Cardiac muscle cell (in vitro differentiated cells and primary cell): Measurements from ENCODE around the gene KCNA4. TPM values are rescaled to one million over a fixed set of nuclear protein-coding genes. Genes with fewer than 3 reads are reported as not detected.

Source experiments
- DNase-seq, 2 donors: peaks; one replicate each; pipeline versions ENCODE4 v3.0.0 to v3.0.0-alpha.2; 2010 to 2017; ENCODE audit warnings: low read depth in 1 of 2, low spot score in 1 of 2
- H3K27ac ChIP-seq: fragments of 200-600 bp; sonication (generic); 2 replicates; pipeline ENCODE4 v1.5.1; 2016
- H3K27me3 ChIP-seq: fragments of 200-600 bp; sonication (generic); 2 replicates; pipeline ENCODE4 v1.6.0; 2016; ENCODE audit warnings: control low read depth
- H3K36me3 ChIP-seq: fragments of 200-600 bp; sonication (generic); 2 replicates; pipeline ENCODE4 v1.5.1; 2016; ENCODE audit warnings: control low read depth
- H3K4me1 ChIP-seq: fragments of 200-600 bp; sonication (generic); 2 replicates; pipeline ENCODE4 v1.8.1; 2017; ENCODE audit warnings: low read depth, mild to moderate bottlenecking, mixed run types
- H3K4me3 ChIP-seq: fragments of 200-600 bp; sonication (generic); 2 replicates; pipeline ENCODE4 v1.5.1; 2016; ENCODE audit warnings: mild to moderate bottlenecking
- H3K9me3 ChIP-seq: fragments of 200-600 bp; sonication (generic); 2 replicates; pipeline ENCODE4 v1.5.1; 2017; ENCODE audit warnings: low read depth, mild to moderate bottlenecking, control low read depth
- polyA plus RNA-seq: library from polyadenylated mRNA; unstranded; fragments of >200 nt; fragmentation: Nextera tagmentation; extraction: Ambion mirVana; gene quantifications from 2 replicates; pipeline ENCODE4 v1.2.1, GENCODE V29; 2016
- total RNA-seq: library from RNA; depleted of rRNA; stranded (reverse); fragments of >200 nt; gene quantifications from 2 replicates; pipeline ENCODE4 v1.2.3, GENCODE V29; 2016
- TF ChIP-seq, protein P1 (sequence below): IDR thresholded peaks from 2 replicates; pipeline ENCODE4 v1.5.1; 2012; ENCODE audit warnings: low read depth, mild to moderate bottlenecking, low read length

Gene KCNA4
- total and polyA plus RNA-seq, 2 experiments from 2014 or later, result 1.5 to 7.1 TPM

DNA sequence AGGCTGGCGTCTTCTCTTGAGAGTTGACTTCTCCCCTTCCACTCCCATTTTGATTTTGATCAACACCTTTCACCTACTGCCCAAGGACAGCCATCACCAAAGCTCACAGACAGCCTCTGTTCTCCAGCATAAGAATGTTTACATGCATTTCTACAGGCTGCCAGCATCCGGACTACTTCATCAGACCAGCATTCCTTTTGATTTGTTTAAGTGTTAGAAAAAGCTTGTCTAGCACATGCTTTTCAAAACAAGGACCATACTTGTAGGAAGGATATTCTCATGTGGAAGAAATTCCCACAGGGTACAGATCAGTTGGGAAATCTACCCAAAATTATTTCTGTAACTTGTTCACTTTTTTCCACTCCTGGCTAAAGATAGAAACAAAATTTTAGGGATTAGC, 6.2 kb upstream of the KCNA4 start:
- H3K27ac ChIP-seq, result no peak overlapping the region
- no peak overlapping the region for H3K4me3 ChIP-seq
- no peaks in the 10 kb centered on the region for H3K36me3 ChIP-seq
- TF ChIP-seq, protein P1, sequence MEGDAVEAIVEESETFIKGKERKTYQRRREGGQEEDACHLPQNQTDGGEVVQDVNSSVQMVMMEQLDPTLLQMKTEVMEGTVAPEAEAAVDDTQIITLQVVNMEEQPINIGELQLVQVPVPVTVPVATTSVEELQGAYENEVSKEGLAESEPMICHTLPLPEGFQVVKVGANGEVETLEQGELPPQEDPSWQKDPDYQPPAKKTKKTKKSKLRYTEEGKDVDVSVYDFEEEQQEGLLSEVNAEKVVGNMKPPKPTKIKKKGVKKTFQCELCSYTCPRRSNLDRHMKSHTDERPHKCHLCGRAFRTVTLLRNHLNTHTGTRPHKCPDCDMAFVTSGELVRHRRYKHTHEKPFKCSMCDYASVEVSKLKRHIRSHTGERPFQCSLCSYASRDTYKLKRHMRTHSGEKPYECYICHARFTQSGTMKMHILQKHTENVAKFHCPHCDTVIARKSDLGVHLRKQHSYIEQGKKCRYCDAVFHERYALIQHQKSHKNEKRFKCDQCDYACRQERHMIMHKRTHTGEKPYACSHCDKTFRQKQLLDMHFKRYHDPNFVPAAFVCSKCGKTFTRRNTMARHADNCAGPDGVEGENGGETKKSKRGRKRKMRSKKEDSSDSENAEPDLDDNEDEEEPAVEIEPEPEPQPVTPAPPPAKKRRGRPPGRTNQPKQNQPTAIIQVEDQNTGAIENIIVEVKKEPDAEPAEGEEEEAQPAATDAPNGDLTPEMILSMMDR, result no peak
- H3K27me3 ChIP-seq, result peaks cover 60% of the 10 kb centered on the region
- H3K9me3 ChIP-seq, result no peaks in the 10 kb centered on the region
- DNase-seq, result peak; percentile 6 to 38
- H3K4me1 ChIP-seq, result no peaks in the 10 kb centered on the region

DNA sequence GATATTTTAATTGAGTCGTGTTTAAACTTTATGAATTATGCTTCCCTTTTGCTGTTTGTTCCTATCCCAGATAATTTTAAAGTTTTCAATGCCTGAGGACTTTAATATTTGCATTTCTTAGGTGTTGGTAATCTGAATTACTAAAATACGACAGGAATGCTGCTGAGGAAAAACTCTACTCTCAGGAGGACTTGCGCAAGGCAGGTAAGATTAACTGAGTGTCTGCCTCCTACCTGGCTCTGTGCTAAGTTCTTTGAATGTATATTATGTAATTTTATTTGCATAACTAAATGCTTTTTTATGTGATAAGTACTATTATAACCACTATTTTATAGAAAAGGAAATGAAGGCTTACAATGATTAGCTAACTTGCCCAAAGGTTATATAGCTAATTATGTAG, 2.7 kb upstream of the KCNA4 start:
- H3K36me3 ChIP-seq, result no peaks in the 10 kb centered on the region
- H3K9me3 ChIP-seq, result no peaks in the 10 kb centered on the region
- TF ChIP-seq, protein P1, result no peak
- no peak overlapping the region for H3K4me3 ChIP-seq
- no peaks in the 10 kb centered on the region for H3K4me1 ChIP-seq
- H3K27ac ChIP-seq, result no peak overlapping the region
- H3K27me3 ChIP-seq, result peaks cover 88% of the 10 kb centered on the region
- DNase-seq, result no peak

DNA sequence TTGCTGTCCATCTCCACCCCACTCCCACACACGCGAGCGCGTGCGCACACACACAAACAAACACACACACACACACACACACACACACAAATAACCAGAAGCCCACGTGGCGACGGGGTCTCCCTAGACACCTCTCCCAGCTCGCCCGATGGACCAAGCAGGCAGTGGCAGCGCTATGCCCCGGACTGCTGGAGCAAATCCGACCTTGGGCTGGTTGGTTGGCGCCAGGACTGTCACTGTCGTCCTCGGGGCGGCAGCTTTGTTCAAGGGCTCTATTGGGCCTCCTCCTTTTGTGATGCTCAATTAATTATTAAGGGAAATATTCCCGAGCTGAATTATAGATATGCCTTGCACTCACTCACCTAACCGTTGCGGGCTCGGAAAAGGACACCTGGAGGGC, 1.7 kb upstream of the KCNA4 start:
- Histone ChIP-seq H3K4me3 (no peak overlapping the region), H3K27ac (no peak overlapping the region), H3K27me3 (peaks cover 89% of the 10 kb centered on the region), H3K9me3 (no peaks in the 10 kb centered on the region), H3K4me1 (no peaks in the 10 kb centered on the region), H3K36me3 (no peaks in the 10 kb centered on the region)
- TF ChIP-seq, protein P1, result no peak
- no peak for DNase-seq

DNA sequence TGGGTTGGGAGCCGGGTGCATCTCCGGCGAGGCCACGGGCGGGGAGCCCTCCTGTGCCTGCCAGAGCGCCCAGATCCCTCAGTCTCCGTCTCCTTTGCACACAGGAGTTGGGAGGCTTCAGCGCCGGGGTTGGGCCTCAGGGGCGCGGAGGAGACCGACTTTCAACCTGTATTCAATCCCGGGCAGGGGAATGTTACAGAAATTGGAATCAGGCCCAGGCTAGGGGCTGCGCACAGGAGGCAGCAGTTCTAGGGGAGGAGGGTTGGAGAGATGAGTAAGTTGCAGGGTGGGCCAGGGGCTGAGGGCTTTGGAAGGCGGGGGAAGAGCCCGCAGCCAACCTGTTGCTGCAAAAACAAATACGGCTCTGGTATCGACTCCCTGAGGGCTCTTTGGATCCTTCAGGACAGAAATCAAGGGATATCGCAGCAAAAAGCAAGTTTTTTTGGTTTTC, 640 bp upstream of the KCNA4 start:
- TF ChIP-seq, protein P1, result no peak
- Histone ChIP-seq H3K4me3 (peak overlapping the region; percentile 76), H3K27me3 (peaks cover 85% of the 10 kb centered on the region), H3K9me3 (no peaks in the 10 kb centered on the region), H3K4me1 (no peaks in the 10 kb centered on the region), H3K36me3 (no peaks in the 10 kb centered on the region), H3K27ac (no peak overlapping the region)
- no peak for DNase-seq

DNA sequence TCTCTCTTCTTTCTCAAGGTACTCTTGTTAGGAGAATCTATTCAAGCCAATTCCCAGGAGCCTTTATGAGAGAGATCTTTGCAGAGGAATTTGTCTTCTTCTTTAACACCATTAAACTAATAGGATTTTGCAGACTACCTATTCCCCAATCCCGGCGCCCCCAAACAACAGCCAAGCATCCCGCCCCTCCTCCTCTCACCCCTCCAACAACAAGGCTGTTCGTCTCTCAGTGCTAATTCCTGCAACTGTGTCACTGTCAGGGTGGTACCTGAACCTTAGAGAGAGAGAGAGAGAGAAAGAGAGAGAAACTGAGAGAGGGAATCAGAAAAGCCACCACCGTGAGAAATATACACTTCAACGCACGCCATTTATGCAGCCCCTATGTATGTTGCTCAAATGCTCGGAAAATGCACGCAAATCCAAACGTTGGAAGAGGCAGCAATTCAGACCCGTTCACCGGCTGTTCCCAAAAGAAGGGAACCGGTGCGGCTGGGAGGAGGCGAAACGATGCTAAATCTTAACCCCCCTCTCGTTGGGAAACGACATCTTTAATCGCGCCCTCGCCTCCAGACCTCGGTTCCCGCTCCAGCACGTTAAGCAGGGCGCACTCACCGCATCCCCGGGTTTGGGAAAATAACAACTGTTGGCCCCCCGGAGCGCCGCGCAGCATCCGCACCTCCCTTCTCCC, 961 bp downstream of the KCNA4 start:
- Histone ChIP-seq H3K36me3 (no peaks in the 10 kb centered on the region), H3K27me3 (peaks cover 69% of the 10 kb centered on the region), H3K9me3 (no peaks in the 10 kb centered on the region), H3K27ac (no peak overlapping the region), H3K4me3 (peak overlapping the region; percentile 76), H3K4me1 (no peaks in the 10 kb centered on the region)
- no peak for DNase-seq
- TF ChIP-seq, protein P1, result no peak

DNA sequence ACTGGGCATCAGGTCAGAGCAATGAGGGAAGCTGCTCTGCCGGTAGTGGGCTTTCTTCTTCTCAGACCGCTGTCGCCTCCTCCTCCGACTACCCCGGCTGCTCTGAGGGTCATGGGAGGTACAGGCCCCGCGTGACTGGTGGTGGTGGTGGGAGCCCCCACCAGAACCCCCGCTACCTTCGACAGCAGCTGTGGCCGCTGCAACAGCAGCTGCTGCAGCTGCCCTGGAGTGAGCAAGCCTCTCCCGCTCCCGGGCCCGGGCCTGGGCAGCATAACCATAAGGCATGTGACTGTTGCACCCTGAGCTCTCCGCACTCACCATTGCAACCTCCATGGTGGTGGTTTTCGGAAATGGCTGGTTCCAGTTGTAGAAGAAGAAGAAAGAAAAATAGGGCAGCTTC, 4.5 kb downstream of the KCNA4 start:
- Histone ChIP-seq H3K27me3 (peaks cover 34% of the 10 kb centered on the region), H3K27ac (no peak overlapping the region), H3K4me1 (no peaks in the 10 kb centered on the region)

More for the DNA sequence above, 4.5 kb downstream of the KCNA4 start:
- no peak overlapping the region for H3K4me3 ChIP-seq
- no peaks in the 10 kb centered on the region for H3K9me3 ChIP-seq
- DNase-seq, result no peak
- no peaks in the 10 kb centered on the region for H3K36me3 ChIP-seq
- TF ChIP-seq, protein P1, result no peak
